HK-2 (cell line): ENCODE data around the gene NSMCE1.

Source experiments
- DNase-seq: peaks from one replicate; pipeline ENCODE4 v3.0.0-alpha.2; 2018; ENCODE audit not compliant: unreplicated experiment

Gene NSMCE1

GRCh38 chr16:27229891-27230470 is 38.6 kb downstream of the NSMCE1 start:
- no peak for DNase-seq

- DNase-seq = no peak
Observed at GRCh38 chr16:27228621-27229501, 39.7 kb downstream of the NSMCE1 start.

GRCh38 chr16:27228045-27228444 is 40.5 kb downstream of the NSMCE1 start:
- no peak for DNase-seq

- DNase-seq = no peak
Observed at GRCh38 chr16:27226976-27227705, 41.4 kb downstream of the NSMCE1 start.

- DNase-seq = no peak
Observed at GRCh38 chr16:27226476-27226875, 42.1 kb downstream of the NSMCE1 start.

- no peak for DNase-seq
Observed at GRCh38 chr16:27225536-27226360, 42.8 kb downstream of the NSMCE1 start.

GRCh38 chr16:27224741-27225300 is 43.8 kb downstream of the NSMCE1 start:
- no peak for DNase-seq

GRCh38 chr16:27224271-27224737 is 44.3 kb downstream of the NSMCE1 start:
- no peak for DNase-seq

GRCh38 chr16:27223701-27224100 is 44.9 kb downstream of the NSMCE1 start:
- DNase-seq = no peak

- no peak for DNase-seq
Observed at GRCh38 chr16:27223226-27223610, 45.4 kb downstream of the NSMCE1 start.

- peak; percentile 28 for DNase-seq
Observed at GRCh38 chr16:27222249-27223225, 46.0 kb downstream of the NSMCE1 start.

GRCh38 chr16:27221576-27222248 is 46.9 kb downstream of the NSMCE1 start:
- no peak for DNase-seq

- DNase-seq = no peak
Observed at GRCh38 chr16:27220991-27221390, 47.6 kb downstream of the NSMCE1 start.

GRCh38 chr16:27220527-27220926 is 48.0 kb downstream of the NSMCE1 start:
- DNase-seq = no peak

- no peak for DNase-seq
Observed at GRCh38 chr16:27220120-27220519, 48.5 kb downstream of the NSMCE1 start.

GRCh38 chr16:27219161-27219560 is 49.4 kb downstream of the NSMCE1 start:
- no peak for DNase-seq

GRCh38 chr16:27218756-27219155 is 49.8 kb downstream of the NSMCE1 start:
- no peak for DNase-seq

- no peak for DNase-seq
Observed at GRCh38 chr16:27217256-27217655, 51.3 kb downstream of the NSMCE1 start.

- no peak for DNase-seq
Observed at GRCh38 chr16:27216297-27216885, 52.2 kb downstream of the NSMCE1 start.
